ENCODE data around the gene CKLF. TPM values are rescaled to one million over a fixed set of nuclear protein-coding genes. Genes with fewer than 3 reads are reported as not detected.

The CKLF gene
- polyA plus RNA-seq, 1 of the 3 experiments (the other 2 are of a cell fraction) = 211 TPM

- no peak for DNase-seq
- H3K27ac ChIP-seq (ENCODE audit: low read depth in 2 of 2, low read length in 1 of 2) = no peak overlapping the region
- H3K27me3 ChIP-seq (ENCODE audit: insufficient read depth) = no peaks in the 10 kb centered on the region
- no peaks in the 10 kb centered on the region for H4K20me1 ChIP-seq (ENCODE audit: insufficient read depth)
- no peak overlapping the region for H3K4me2 ChIP-seq
- no peak overlapping the region for H3K9ac ChIP-seq
- H3K4me1 ChIP-seq (ENCODE audit: control insufficient read depth in 1 of 2, insufficient read depth in 2 of 2, low read depth in 1 of 2, low read length in 1 of 2) = peaks cover 0 to 3% of the 10 kb centered on the region in 2 experiments; a peak in 1 of 4 replicates
- no peaks in the 10 kb centered on the region for H3K9me2 ChIP-seq
- no peaks in the 10 kb centered on the region for H3K9me3 ChIP-seq
- no peak overlapping the region for H2AFZ ChIP-seq (ENCODE audit: low read depth)
- no peak overlapping the region for H3K4me3 ChIP-seq (ENCODE audit: low read depth in 2 of 2, low read length in 1 of 2)
- ChIA-PET CTCF (interaction anchor here (1.0 to 1.6 kb wide), 2 partner anchors 9 to 270 kb away, joined by 3 to 4 read pairs; no protein-coding TSS in a partner anchor), POLR2A (no interaction called here)
- WGBS (ENCODE audit: low lambda C conversion rate) = 88% methylated on average over 3 of the region's 3 CpGs
- no peaks in the 10 kb centered on the region for H3K79me2 ChIP-seq (ENCODE audit: insufficient read depth)
- H3F3A ChIP-seq (replicated peaks; ENCODE audit: insufficient read depth) = peaks cover 3% of the 10 kb centered on the region
- no peaks in the 10 kb centered on the region for H3K36me3 ChIP-seq (replicated peaks in 1 of 2; ENCODE audit: control insufficient read depth in 1 of 2, insufficient read depth in 2 of 2, low read length in 1 of 2)
- TF ChIP-seq MXI1 (IDR thresholded peaks at IDR 0.05; ENCODE audit: low read depth, low read length) (no peak), MEF2A (IDR thresholded peaks at IDR 0.05; ENCODE audit: borderline replicate concordance, low read depth) (no peak)
Measured at GRCh38 chr16:66598111-66598510, 45.7 kb downstream of the CKLF start.

DNA sequence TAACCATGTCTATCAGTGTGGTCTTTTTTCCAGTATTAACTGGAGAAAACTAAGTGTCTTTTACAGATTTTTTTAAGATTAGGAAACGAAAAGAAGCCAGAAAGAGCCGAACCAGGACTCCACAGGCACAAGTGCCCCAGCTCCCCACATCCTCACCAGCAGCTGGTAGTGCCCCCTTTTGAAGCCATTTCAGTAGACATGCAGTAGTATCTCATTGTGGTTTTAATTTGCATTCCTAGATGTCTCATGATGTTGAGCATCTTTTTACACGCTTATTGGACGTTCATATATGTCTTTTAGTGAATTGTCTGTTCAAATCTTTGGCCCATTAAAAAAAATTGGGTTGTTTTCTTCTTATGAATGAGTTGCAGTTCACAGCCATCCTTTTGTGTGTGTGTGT, 47.4 kb downstream of the CKLF start:
- no peaks in the 10 kb centered on the region for H3K9me2 ChIP-seq
- 88% methylated on average over 4 of the region's 4 CpGs for WGBS (ENCODE audit: low lambda C conversion rate)

More for the DNA sequence above, 47.4 kb downstream of the CKLF start:
- peaks cover 1% of the 10 kb centered on the region for H3K79me2 ChIP-seq (ENCODE audit: insufficient read depth)
- no peaks in the 10 kb centered on the region for H3K9me3 ChIP-seq
- H3F3A ChIP-seq (replicated peaks; ENCODE audit: insufficient read depth) = peaks cover 9% of the 10 kb centered on the region
- no peak for DNase-seq
- H3K27me3 ChIP-seq (ENCODE audit: insufficient read depth) = no peaks in the 10 kb centered on the region
- no peaks in the 10 kb centered on the region for H3K36me3 ChIP-seq (replicated peaks in 1 of 2; ENCODE audit: control insufficient read depth in 1 of 2, insufficient read depth in 2 of 2, low read length in 1 of 2)
- POLR2A ChIA-PET = no interaction called here
- H3K4me3 ChIP-seq (ENCODE audit: low read depth in 2 of 2, low read length in 1 of 2) = no peak overlapping the region
- H3K4me2 ChIP-seq = no peak overlapping the region
- no peak overlapping the region for H3K27ac ChIP-seq (ENCODE audit: low read depth in 2 of 2, low read length in 1 of 2)
- peaks cover 3% of the 10 kb centered on the region in 2 experiments; a peak in 2 of 4 replicates for H3K4me1 ChIP-seq (ENCODE audit: control insufficient read depth in 1 of 2, insufficient read depth in 2 of 2, low read depth in 1 of 2, low read length in 1 of 2)
- no peak overlapping the region for H2AFZ ChIP-seq (ENCODE audit: low read depth)
- H4K20me1 ChIP-seq (ENCODE audit: insufficient read depth) = no peaks in the 10 kb centered on the region
- H3K9ac ChIP-seq = no peak overlapping the region
- CTCF ChIA-PET = no interaction called here
- no peak for TF ChIP-seq NRF1 (IDR thresholded peaks at IDR 0.05; ENCODE audit: low read depth, low read length)
- TF ChIP-seq, protein P1, sequence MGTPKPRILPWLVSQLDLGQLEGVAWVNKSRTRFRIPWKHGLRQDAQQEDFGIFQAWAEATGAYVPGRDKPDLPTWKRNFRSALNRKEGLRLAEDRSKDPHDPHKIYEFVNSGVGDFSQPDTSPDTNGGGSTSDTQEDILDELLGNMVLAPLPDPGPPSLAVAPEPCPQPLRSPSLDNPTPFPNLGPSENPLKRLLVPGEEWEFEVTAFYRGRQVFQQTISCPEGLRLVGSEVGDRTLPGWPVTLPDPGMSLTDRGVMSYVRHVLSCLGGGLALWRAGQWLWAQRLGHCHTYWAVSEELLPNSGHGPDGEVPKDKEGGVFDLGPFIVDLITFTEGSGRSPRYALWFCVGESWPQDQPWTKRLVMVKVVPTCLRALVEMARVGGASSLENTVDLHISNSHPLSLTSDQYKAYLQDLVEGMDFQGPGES (IDR thresholded peaks at IDR 0.05; ENCODE audit: low read depth, low read length) = no peak
- TF ChIP-seq POLR2AphosphoS5 (IDR thresholded peaks at IDR 0.05; ENCODE audit: low read depth, low read length) = no peak
- no peak for TF ChIP-seq TCF12 (IDR thresholded peaks at IDR 0.05)
- no peak for TF ChIP-seq CHD2 (IDR thresholded peaks at IDR 0.05; ENCODE audit: low read length, partially characterized antibody)
- TF ChIP-seq, protein P2, sequence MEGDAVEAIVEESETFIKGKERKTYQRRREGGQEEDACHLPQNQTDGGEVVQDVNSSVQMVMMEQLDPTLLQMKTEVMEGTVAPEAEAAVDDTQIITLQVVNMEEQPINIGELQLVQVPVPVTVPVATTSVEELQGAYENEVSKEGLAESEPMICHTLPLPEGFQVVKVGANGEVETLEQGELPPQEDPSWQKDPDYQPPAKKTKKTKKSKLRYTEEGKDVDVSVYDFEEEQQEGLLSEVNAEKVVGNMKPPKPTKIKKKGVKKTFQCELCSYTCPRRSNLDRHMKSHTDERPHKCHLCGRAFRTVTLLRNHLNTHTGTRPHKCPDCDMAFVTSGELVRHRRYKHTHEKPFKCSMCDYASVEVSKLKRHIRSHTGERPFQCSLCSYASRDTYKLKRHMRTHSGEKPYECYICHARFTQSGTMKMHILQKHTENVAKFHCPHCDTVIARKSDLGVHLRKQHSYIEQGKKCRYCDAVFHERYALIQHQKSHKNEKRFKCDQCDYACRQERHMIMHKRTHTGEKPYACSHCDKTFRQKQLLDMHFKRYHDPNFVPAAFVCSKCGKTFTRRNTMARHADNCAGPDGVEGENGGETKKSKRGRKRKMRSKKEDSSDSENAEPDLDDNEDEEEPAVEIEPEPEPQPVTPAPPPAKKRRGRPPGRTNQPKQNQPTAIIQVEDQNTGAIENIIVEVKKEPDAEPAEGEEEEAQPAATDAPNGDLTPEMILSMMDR (IDR thresholded peaks at IDR 0.05) = no peak
- TF ChIP-seq USF1 (IDR thresholded peaks at IDR 0.05; ENCODE audit: borderline replicate concordance, low read depth) = no peak
- TF ChIP-seq NFIC (IDR thresholded peaks at IDR 0.05; ENCODE audit: borderline replicate concordance) = no peak
- no peak for TF ChIP-seq FOXM1 (IDR thresholded peaks at IDR 0.05; ENCODE audit: low read depth)
- TF ChIP-seq MAX (IDR thresholded peaks at IDR 0.05; ENCODE audit: low read depth) = no peak
- TF ChIP-seq RXRA (IDR thresholded peaks at IDR 0.05; ENCODE audit: borderline replicate concordance, low read depth) = no peak
- TF ChIP-seq TEAD4 (IDR thresholded peaks at IDR 0.05; ENCODE audit: borderline replicate concordance, insufficient read depth) = no peak
- TF ChIP-seq MEF2A (IDR thresholded peaks at IDR 0.05; ENCODE audit: borderline replicate concordance, low read depth) = no peak
- no peak for TF ChIP-seq REST (IDR thresholded peaks at IDR 0.05; ENCODE audit: low read depth, low read length)

Measured in SK-N-SH (cell line).